DMS153 (cell line): ENCODE measurements around the gene CISD1.

Experiments
- DNase-seq: peaks from one replicate; lab custom pipeline; 2025; lab: John Stamatoyannopoulos, UW

The CISD1 gene

DNA sequence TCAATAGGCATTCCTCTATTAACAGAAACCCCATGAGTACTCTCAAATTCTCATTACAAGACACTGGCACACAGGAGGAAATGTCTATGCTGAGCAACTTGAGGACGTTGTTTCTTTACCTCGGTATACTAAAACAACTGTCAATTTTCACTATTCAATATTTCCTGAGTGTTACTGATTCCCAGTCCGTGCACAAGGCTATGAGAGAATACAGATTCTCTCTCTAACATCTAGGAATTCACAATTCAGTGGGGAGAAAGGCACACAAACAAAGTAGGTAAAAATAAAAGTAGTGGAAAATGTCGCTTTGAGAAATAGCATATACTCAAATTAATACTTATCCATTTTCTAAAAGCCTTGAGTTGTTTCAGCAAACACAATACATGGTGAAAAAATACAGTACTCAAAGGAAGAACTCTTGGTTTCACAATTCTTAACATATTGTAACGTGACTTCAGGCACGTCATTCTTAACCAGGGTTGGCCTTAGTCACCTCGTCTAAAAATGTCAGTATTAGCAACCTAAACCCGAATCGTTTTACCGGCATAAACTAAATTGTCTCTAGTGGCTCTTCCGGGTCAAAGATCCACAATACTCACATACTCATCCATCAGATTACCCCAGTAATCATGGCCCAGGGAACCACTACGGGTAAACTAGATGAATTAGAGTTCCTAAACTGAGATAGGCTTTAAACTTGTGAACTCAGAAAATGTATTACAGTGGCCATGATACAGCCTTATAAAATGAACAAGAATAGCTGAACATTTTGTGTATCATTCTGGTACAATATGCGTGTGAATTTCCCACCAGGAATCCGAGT, 2.7 kb upstream of the CISD1 start:
- DNase-seq: no peak

DNA sequence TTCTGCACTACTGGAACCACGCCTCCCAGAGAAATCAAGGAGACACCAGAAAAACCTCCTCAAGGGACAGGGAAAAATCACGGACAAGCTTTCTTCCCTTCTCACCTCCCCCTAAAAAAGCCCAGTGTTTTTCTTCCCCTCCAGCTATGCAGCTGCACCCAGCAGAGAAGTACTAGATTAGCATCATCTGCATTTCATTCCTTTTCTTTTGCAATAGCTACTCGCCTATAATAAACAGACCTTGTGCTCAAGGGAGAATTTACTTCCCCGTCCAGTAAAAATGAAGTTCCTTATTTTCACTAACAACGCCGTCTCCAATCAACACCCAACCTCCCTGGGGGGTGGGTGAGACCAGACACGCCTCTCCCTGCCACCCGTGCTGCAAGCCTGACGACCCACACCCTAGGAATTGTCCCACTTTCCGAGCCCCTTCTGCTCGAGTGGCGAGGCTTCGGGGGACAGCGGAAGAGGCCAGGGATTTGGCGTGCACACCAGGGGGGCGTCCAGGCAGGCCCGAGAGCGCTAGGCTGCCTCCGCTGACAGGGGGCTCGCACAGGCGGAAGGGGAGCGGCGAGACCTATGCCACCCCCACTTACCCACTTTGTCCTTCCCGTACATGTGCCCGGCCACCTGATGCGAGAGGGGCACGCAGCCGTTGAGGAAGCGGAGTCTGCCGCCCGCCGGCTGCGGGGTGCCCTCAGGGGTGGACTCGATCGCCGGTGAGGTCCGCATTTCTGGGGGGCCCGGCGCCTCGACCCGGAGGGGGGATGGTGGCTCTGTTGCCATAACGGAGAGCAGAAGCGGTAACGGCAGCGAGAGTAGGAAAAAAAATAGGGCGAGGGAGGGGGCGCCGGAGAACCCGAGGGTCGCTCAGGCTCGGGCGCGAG, 1.9 kb upstream of the CISD1 start:
- DNase-seq: peak; percentile 10

DNA sequence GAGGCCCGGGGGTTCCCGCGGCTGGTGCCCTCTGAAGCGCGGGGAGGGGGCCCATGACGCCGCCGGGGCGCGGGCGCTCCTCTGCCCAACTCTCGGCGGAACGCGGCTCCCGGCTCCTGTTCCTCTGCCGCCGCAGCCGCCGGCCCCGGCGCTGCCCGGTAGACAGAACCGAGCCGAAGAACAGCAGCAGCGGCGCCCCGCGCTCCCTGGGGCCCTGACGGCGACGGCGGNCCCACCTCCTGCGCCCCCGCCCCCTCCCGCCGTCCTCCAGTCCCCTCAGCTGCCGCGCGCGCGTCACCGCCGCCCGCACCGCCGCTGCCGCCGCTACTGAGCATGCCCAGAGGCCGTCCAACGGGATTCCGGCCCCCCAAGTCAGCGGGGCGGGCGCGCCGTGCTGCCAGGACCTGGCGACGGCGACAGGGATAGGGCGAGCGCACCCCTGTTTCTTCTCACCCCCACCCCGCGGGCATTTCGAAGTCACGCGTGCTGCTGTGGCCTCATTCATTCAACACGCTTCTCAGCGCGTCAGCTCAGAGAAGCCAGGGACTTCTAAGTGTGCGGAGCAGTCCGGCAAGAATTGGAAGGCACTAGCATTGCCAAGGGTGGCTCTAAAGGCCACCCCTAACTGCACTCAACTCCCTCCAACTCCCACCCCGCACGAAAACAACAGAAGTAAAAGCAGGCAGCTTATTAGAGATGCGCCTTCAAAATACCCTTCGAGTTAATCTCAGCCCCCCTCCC, 1.1 kb upstream of the CISD1 start, which contains the start of gene IPMK:
TSS of gene IPMK (minus strand) at position 182 of the 741 bp plus-strand sequence. CDS start 283 bp downstream, outside the sequence.
- peak; percentile 82 for DNase-seq

DNA sequence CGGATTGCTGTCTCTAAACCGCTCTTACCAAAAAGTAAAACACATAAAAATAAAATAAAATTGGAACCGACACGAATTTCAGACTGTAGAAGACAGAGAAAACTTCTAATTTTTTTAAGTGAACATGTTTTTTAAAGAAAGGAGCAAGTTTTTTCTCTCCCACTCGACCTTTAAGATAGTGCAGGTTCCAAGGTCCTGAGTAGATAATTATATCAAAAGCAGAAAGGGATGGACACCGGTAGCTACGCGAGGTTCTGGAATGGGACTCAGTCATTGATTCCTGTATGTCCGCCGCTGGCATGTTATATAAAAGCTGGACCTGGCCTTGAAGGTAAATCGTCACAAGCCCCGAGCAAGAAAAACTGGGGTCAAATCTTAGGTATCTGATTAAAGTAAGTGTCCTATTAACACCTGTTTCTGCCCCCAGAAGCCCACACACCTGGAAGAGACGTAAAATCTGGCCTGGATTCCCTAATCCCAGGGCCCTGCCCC, 462 bp upstream of the CISD1 start:
- DNase-seq: no peak

DNA sequence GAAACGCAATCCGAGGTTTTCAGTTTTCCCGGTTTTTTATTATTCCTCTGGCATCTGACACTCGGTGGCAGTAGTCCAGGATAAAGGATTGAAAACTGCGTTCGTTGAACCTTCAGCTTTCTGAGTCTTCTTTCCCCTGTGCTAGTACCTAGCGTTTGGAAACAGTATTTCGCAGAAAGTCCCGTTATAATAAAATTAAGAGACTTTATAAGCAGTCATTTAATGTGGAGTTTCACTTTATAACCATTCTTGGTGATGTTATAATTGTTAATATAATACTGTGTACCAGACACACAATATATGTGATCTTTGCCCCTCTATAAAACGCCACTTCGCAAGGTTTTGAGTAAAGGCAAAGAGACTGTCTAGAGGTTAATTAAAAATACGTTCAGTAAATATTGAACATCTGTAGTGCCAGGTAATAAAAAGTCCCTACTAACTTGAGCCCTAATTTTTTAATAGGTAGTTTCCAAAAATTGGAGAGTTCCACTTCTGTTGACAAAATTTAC, 874 bp downstream of the CISD1 start:
- DNase-seq: no peak

DNA sequence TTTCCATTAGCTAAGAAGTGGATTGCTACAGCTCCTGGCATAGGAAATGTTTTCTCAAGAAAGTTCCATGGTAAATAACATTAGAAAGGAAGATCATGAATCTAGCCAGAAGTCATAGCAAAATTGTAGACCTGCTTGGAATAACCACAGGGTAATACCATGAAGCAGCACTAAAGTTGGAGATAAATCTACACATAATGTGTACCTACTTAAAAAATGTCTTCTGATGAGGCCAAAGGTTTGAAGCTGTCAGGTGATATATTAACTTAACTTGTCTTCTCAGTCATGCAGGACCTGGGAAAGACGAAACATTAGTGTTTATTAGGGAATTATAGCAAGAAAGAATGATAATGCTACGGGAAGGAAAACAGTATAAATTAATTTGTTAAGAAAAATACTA, 6.3 kb downstream of the CISD1 start:
- DNase-seq: no peak

DNA sequence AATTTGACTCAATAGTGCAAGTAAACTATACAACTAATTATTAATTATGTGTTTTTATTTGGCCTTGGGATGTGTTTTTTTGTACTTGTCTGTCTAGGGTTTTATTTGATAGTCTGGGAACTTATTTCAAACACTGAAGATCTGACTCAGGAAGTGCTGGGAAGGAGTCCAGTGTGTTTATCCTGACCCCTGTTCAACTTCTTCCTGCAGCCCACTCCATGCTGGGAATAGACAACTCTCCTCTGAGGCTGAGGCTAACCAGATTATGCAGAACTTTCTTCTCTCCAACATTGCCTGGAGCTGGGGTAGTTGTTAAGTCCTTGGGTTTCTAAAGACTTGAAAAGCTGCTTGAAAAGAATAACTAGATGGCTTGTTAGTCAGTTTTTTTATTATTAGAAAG, 6.9 kb downstream of the CISD1 start:
- no peak for DNase-seq

DNA sequence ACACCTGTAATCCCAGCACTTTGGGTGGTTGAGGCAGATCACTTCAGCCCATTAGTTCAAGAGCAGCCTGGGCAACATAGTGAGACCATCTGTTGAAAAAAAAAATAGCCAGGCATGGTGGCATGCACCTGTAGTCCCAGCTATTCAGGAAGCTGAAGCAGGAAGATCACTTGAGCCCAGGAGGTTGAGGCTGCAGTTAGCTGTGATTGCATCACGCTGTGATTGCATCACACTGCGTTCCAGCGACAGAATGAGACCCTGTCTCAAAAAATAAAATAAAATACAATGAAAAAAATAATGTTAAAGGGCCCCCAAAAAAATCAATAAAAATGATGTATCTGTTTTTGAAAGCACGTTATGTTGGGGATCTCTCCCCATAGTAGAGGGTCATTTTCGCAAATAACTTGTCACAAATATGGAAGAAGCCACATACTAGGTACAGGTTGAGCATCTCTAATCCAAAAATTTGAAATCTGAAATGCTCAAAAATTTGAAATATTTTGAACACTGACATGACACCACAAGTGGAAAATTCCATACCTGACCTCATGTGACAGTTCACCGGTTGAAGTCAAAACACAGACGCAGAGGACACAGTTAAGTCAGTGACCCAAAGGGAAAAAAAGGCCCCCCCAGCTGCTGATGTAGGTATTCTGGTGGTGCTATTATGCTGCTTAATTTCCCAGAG, 9.5 kb downstream of the CISD1 start:
- DNase-seq: no peak

DNA sequence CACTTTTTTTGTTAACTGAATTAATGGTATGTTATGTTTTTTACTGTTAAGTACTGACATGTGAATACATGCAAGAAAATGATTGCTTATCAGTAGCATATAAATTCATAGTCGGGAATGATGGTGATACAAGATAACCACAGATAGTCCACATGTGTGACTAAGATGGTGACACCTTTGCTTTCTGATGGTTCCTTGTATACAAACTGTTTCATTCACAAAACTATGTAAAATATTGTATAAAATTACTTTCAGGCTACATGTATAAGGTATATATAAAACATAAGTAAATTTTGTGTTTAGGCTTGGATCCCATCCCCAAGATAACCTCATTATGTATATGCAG, 10.0 kb downstream of the CISD1 start:
- no peak for DNase-seq

DNA sequence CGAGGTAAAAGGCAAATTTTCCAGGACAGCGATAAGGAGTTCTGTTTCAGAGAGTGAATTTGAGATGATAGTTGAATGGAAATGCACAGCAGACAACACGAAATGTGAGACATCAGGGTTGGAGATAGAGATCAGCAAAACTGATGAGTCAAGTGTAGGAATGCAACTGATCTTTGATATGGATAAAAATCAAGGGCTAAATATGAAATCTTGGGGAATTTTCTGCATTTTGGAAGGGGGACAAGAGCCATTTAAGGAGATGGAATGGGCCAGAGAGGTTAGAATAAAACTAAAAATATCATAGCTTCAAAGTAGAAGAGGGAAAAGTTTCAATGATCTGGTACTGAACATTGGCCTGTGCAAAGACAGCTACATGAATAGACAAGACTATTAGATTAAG, 11.5 kb downstream of the CISD1 start:
- DNase-seq: no peak

DNA sequence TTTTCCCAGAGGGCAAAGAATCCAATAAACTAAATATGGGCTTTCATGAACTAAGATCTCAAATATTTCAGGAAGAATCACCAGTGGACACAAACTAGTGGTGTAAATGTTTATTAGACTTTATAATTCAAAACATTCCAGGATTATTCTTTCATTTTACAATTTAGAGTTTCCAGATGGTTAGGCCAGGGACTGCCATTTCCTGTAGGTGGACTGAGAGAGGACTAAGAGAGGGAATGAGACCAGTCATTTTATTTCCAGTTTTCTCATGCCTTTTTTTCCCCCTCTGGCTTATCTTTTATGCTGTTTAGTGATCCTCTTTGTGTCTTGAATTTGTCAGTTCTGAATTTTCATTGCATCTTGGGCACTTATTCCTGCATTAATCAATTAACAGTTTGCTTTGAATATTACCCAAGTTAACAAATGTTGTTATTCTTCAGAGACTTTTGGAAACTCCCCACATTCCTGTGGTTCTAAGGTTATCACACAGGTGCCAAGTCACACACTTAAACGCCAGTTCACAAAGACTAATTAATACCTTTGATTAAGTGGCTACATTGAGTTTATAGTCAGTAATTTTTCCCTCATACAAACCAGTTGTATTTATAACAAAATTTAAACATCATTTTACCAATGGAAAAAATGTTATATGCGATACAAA, 12.3 kb downstream of the CISD1 start:
- no peak for DNase-seq

DNA sequence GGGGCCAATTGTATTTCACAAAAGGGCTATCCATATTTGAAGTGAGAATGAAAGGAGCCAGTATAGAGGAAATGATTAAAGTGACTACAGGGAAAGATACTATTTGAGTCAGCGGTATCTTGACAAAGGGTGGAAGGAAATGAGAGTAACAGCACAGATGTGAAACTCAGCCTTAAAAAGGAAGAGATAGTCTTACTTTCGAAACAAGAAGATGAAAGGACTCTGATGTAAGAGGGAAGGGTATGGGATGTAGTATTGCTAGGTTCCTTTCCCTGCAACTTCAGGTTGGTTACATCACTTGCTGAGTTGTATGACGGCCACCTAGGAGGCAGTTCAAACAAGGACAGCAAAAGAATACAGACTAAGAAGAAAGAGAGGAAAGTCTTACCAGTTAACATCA, 13.7 kb downstream of the CISD1 start:
- no peak for DNase-seq

DNA sequence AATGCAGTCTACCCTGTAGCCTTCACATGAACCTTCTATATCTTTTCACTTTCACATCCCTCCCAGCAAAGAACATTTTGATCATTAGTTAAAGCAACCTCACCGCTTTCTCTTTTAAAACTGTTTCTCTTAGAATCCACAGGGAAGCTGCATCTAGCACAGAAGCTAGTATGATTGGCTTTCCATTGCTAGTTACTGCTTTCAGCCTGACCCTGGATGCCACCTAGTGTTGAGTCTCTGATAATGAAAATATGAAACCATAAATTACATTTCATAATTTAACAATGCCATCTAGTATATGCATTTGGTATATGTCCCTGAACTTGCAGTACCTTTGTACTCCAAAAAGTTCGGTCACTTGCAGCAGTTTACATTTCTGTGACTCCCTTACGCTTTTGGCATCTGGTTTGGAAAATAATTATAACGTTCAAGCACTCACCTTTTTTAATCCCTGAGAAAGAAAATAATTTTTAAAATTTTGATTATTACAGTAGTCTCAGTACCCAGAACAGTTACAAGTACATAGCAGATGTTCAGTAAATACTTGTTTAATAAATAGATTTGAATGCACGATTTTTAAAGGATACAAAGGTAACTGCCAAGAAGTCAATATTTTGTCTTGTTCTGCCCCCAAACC, 22.7 kb downstream of the CISD1 start:
- DNase-seq: peak; percentile 54

DNA sequence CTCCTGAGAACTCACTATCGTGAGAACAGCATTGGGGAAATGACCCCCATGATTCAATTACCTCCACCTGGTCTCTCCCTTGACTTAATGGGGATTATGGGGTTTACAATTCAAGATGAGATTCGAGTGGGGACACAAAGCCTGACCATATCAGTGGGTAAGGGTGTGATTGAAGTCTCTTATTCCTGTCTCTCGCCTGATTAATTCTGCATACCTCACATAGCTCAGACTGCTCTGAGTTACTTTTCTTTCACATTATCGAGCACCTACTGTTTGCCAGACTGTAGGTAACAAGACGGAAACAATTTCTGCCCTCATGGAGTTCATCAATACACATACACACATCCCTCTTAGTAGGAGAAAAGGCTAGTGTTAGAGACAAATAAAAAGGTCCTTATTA, 25.0 kb downstream of the CISD1 start:
- no peak for DNase-seq

DNA sequence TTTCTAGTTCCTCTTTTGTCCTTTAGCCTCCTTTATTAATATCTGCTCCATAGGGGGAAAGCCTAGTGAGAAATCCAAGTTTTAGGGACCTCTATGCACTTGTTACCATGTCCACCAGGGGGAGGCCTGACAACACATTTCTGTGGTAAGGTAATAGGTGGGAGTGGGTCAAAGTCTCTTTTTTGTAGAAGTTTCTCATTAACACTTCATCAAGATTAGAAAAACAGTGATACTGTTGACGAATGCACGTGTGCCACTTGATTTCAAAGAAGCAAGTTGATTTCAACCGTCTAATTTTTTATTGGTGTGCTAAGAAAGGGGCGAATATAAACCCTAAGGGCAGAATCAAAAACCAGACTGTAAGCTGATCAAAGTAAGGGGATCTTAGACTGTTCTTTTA, 30.6 kb downstream of the CISD1 start:
- DNase-seq: peak; percentile 14

DNA sequence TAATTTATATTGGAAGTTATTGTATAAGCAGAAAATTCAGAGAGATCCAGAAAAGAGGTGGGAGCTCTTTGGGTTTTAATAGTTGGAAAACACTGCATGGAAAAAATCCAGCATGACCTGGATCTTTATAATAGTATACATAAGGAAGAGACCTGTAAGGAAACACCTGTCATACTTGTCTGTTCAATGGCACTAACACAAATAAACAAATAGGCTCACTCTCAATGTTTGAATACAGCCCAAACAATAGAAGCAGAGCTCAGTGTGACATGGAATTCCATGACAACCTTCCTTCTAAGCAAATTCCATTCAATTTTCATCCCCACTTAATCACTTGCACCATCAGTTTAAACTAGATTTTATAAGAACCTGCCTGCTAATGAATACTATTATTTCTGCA, 31.7 kb downstream of the CISD1 start:
- peak; percentile 57 for DNase-seq

DNA sequence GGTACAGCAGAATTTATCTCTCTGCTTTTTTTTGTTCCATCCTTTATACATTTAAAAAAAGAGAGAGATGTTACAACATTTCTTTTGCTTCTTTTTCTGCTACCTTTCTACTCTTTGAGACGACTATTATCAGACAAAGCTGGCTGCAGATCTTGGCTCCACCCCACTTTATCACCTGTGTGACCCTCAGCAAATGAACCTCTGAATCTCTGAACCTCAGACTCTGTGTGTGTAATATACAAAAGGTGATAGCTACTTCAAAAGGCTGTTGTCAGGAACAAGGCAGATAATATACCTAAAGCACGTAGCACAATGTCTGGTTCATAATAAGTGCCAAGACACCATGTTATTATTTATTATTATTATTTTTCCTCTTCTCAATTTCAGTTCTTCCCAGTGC, 33.3 kb downstream of the CISD1 start:
- DNase-seq: no peak

DNA sequence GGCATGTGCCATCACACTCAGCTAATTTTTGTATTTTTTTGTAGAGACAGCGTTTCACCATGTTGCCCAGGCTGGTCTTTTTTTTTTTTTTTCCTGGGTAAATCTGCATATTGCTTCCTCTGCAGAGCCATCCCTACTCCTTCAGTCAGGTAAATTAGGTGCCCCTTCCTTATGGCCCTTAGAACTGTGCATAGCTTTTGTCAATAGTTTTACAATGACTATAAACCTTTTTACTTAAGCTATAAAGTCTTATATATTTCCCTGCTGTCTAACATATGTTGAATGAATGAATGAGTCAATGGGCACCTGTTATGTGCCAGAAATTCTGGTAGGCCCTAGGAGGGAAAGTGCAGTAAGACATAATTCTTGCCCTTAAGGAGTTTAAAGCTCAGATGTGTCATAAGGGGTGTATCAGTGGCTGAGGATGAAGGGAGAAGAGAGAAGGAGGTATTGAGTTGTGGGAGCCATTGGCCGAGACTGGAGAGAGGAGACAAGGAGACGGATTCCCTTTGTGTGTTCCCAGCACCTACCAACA, 35.2 kb downstream of the CISD1 start:
- no peak for DNase-seq

DNA sequence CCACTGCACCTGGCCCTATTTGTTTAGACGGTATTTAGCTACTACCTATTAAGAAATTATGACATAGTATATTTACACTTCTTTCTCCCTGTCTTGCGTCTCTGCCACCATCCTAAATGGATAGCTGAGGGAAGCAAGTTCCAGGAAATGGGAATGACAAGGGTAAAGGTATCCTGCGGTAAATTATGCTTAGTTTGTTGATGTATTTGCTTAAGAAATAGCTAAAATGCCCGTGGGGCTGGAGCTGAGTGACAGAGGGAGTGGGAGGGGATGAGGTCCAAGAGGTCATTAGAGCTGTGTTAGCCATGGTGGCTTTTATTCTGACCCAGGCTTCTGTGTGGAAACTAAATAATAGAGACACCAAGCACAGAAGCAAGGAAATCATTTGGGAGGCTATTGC, 36.9 kb downstream of the CISD1 start:
- DNase-seq: peak; percentile 37

DNA sequence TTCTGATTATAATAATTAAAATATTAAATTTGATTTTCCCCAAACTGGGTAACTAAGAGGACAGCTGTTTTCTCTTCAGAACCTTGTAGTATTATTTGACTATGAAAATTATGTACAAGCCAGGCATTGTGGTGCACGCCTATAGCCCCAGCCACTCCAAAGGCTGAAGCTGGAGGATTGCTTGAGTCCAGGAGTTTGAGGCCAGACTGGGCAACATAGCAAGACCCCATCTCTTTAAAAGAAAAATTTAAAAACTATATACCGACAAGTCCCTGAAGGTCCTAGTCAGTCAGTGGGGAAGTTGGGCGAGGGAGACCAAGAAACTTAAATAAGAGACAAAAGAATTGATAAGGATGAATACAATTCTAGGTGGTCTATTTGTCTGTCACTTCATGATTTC, 38.7 kb downstream of the CISD1 start:
- no peak for DNase-seq
